Neural cell (in vitro differentiated cells): Measurements from ENCODE around the gene SRPK1. TPM values are rescaled to one million over a fixed set of nuclear protein-coding genes. Genes with fewer than 3 reads are reported as not detected.

Source experiments
- H2AFZ ChIP-seq: fragments of 200-600, 300-800 bp; sonication (generic), shearing (Covaris generic); 2 replicates; pipeline ENCODE4 v1.6.0; 2014; ENCODE audit warnings: low read depth, mild to moderate bottlenecking, antibody characterized with exemption, low read length, moderate library complexity
- H3F3A ChIP-seq: fragments of 200-600 bp; shearing (Covaris generic); 2 replicates; pipeline ENCODE4 v1.6.1; 2016; ENCODE audit warnings: mild to moderate bottlenecking, moderate library complexity, mixed read lengths, antibody characterized with exemption, low read length; ENCODE audit not compliant: insufficient read depth, poor library complexity, severe bottlenecking
- H3K27ac ChIP-seq: fragments of 200-600, 300-800 bp; sonication (generic), shearing (Covaris generic); 2 replicates; pipeline ENCODE4 v1.5.1; 2014; ENCODE audit warnings: mild to moderate bottlenecking, low read length, moderate library complexity
- H3K27me3 ChIP-seq: fragments of 300-800, 200-600 bp; sonication (generic), shearing (Covaris generic); 2 replicates; pipeline ENCODE4 v1.6.0; 2014; ENCODE audit warnings: mild to moderate bottlenecking, low read depth, low read length, moderate library complexity; ENCODE audit not compliant: insufficient read depth
- H3K36me3 ChIP-seq: fragments of 300-800, 200-600 bp; sonication (generic), shearing (Covaris generic); 2 replicates; pipeline ENCODE4 v1.5.1; 2014; ENCODE audit warnings: mild to moderate bottlenecking, antibody characterized with exemption, low read length, moderate library complexity; ENCODE audit not compliant: insufficient read depth
- H3K4me2 ChIP-seq: fragments of 300-800, 200-600 bp; sonication (generic), shearing (Covaris generic); 2 replicates; pipeline ENCODE4 v1.6.0; 2014; ENCODE audit warnings: mild to moderate bottlenecking, low read length
- H3K4me3 ChIP-seq: fragments of 300-800, 200-600 bp; sonication (generic), shearing (Covaris generic); 2 replicates; pipeline ENCODE4 v1.5.1; 2014; ENCODE audit warnings: mild to moderate bottlenecking, low read length, moderate library complexity
- H3K79me2 ChIP-seq: fragments of 200-600 bp; shearing (Covaris generic); replicated peaks from 2 replicates; pipeline ENCODE4 v1.6.0; 2014; ENCODE audit warnings: mild to moderate bottlenecking, low read length, moderate library complexity; ENCODE audit not compliant: insufficient read depth
- H3K9ac ChIP-seq: fragments of 300-800, 200-600 bp; sonication (generic), shearing (Covaris generic); 2 replicates; pipeline ENCODE4 v1.6.1; 2016; ENCODE audit warnings: mild to moderate bottlenecking, low read length, mixed read lengths
- H3K9me2 ChIP-seq: fragments of 200-600 bp; shearing (Covaris generic); 2 replicates; pipeline ENCODE4 v1.6.1; 2016; ENCODE audit warnings: mild to moderate bottlenecking, low read length, mixed read lengths; ENCODE audit not compliant: insufficient read depth
- H3K9me3 ChIP-seq: fragments of 200-600, 300-800 bp; sonication (generic), shearing (Covaris generic); 2 replicates; pipeline ENCODE4 v1.6.1; 2016; ENCODE audit warnings: mild to moderate bottlenecking, mixed run types, low read length, moderate library complexity, mixed read lengths
- H4K20me1 ChIP-seq: fragments of 200-600 bp; shearing (Covaris generic); 2 replicates; pipeline ENCODE4 v1.6.1; 2016; ENCODE audit warnings: mild to moderate bottlenecking, mixed run types; ENCODE audit not compliant: insufficient read depth
- CTCF ChIP-seq: fragments of 450-650 bp; IDR thresholded peaks from 2 replicates; pipeline ENCODE4 v1.5.1; 2014; ENCODE audit warnings: antibody characterized with exemption, mild to moderate bottlenecking, moderate library complexity; ENCODE audit not compliant: poor library complexity, severe bottlenecking
- EP300 ChIP-seq: fragments of 450-650 bp; conservative IDR thresholded peaks from 2 replicates; pipeline ENCODE4 v1.6.1; 2014; ENCODE audit warnings: antibody characterized with exemption, mild to moderate bottlenecking, moderate library complexity; ENCODE audit not compliant: poor library complexity, severe bottlenecking
- EZH2 ChIP-seq: fragments of 200-600, 300-800 bp; shearing (Covaris generic), sonication (generic); IDR thresholded peaks from 2 replicates; pipeline ENCODE4 v1.6.1; 2014; ENCODE audit warnings: antibody characterized with exemption, low read length, borderline replicate concordance, mild to moderate bottlenecking; ENCODE audit not compliant: insufficient read depth, poor library complexity, severe bottlenecking
- MXI1 ChIP-seq: fragments of 450-650 bp; conservative IDR thresholded peaks from 2 replicates; pipeline ENCODE4 v1.6.1; 2014; ENCODE audit warnings: antibody characterized with exemption, mild to moderate bottlenecking; ENCODE audit not compliant: poor library complexity, severe bottlenecking
- POLR2AphosphoS5 ChIP-seq: IDR thresholded peaks from 2 replicates; pipeline ENCODE4 v1.6.1; 2012
- RAD21 ChIP-seq: fragments of 450-650 bp; conservative IDR thresholded peaks from 2 replicates; pipeline ENCODE4 v1.6.1; 2014; ENCODE audit warnings: antibody characterized with exemption, mild to moderate bottlenecking, moderate library complexity
- REST ChIP-seq: IDR thresholded peaks from 2 replicates; pipeline ENCODE4 v1.6.1; 2012; ENCODE audit warnings: borderline replicate concordance
- SMC3 ChIP-seq: fragments of 450-650 bp; conservative IDR thresholded peaks from 2 replicates; pipeline ENCODE4 v1.6.1; 2014; ENCODE audit warnings: antibody characterized with exemption, mild to moderate bottlenecking, moderate library complexity; ENCODE audit not compliant: poor library complexity
- TAF1 ChIP-seq: IDR thresholded peaks from 2 replicates; pipeline ENCODE4 v1.6.1; 2012; ENCODE audit warnings: low read depth
- polyA plus RNA-seq: library from polyadenylated mRNA; depleted of rRNA; stranded (reverse); fragments of >200 nt; gene quantifications from 2 replicates; pipeline ENCODE4 v1.2.3, GENCODE V29; 2014

The SRPK1 gene
- polyA plus RNA-seq, 1 donor from 2014 or later, result 39.9 TPM

GRCh38 chr6:35879151-35879550 is 41.7 kb downstream of the SRPK1 start:
- Histone ChIP-seq H3F3A (no peaks in the 10 kb centered on the region), H3K27ac (no peak overlapping the region), H3K9ac (no peak overlapping the region), H4K20me1 (no peaks in the 10 kb centered on the region), H3K79me2 (no peaks in the 10 kb centered on the region), H3K4me3 (no peak overlapping the region), H2AFZ (no peak overlapping the region), H3K27me3 (no peaks in the 10 kb centered on the region), H3K4me2 (no peak overlapping the region), H3K9me2 (no peaks in the 10 kb centered on the region), H3K36me3 (peaks cover 16% of the 10 kb centered on the region), H3K9me3 (no peaks in the 10 kb centered on the region)
- TF ChIP-seq RAD21, result no peak
- TF ChIP-seq POLR2AphosphoS5, result no peak
- TF ChIP-seq MXI1, result no peak

GRCh38 chr6:35876902-35877301 is 44.0 kb downstream of the SRPK1 start:
- no peaks in the 10 kb centered on the region for H3K79me2 ChIP-seq
- H3K9me3 ChIP-seq, result no peaks in the 10 kb centered on the region
- no peaks in the 10 kb centered on the region for H3F3A ChIP-seq
- no peaks in the 10 kb centered on the region for H3K9me2 ChIP-seq
- no peaks in the 10 kb centered on the region for H3K27me3 ChIP-seq
- H3K4me3 ChIP-seq, result no peak overlapping the region
- H4K20me1 ChIP-seq, result no peaks in the 10 kb centered on the region
- TF ChIP-seq MXI1 (no peak), TAF1 (no peak), REST (no peak), RAD21 (no peak), EP300 (no peak), EZH2 (no peak)
- no peak overlapping the region for H2AFZ ChIP-seq
- H3K4me2 ChIP-seq, result no peak overlapping the region
- peaks cover 12% of the 10 kb centered on the region for H3K36me3 ChIP-seq
- no peak overlapping the region for H3K9ac ChIP-seq
- no peak overlapping the region for H3K27ac ChIP-seq

- H3K9ac ChIP-seq, result no peak overlapping the region
- peaks cover 9% of the 10 kb centered on the region for H3K36me3 ChIP-seq
- no peak overlapping the region for H3K27ac ChIP-seq
- no peak overlapping the region for H3K4me3 ChIP-seq
- H4K20me1 ChIP-seq, result no peaks in the 10 kb centered on the region
- H3K9me2 ChIP-seq, result no peaks in the 10 kb centered on the region
- no peaks in the 10 kb centered on the region for H3K9me3 ChIP-seq
- no peaks in the 10 kb centered on the region for H3K79me2 ChIP-seq
- TF ChIP-seq CTCF (no peak), TAF1 (no peak), EZH2 (no peak), POLR2AphosphoS5 (no peak), SMC3 (no peak), EP300 (no peak), MXI1 (no peak), RAD21 (no peak), REST (no peak)
- H3K27me3 ChIP-seq, result no peaks in the 10 kb centered on the region
- no peaks in the 10 kb centered on the region for H3F3A ChIP-seq
- H2AFZ ChIP-seq, result no peak overlapping the region
- no peak overlapping the region for H3K4me2 ChIP-seq
These were observed 46.2 kb downstream of the SRPK1 start for GRCh38 chr6:35874730-35875129.
